OCI-LY3 (cell line): ENCODE measurements around the gene TMEM164.

ENCODE experiments used
- H2AFZ ChIP-seq: fragments of 200-600, 300-600 bp; shearing (Covaris generic); 2 replicates; pipeline ENCODE4 v1.6.0; 2014; ENCODE audit warnings: antibody characterized with exemption, low read depth, low read length
- H3K27ac ChIP-seq: fragments of 200-600, 300-600 bp; sonication (generic); 2 replicates; pipeline ENCODE4 v1.5.1; 2014; ENCODE audit warnings: mild to moderate bottlenecking, low read length, moderate library complexity, mixed read lengths
- H3K27me3 ChIP-seq: fragments of 200-600, 300-600 bp; sonication (generic); 2 replicates; pipeline ENCODE4 v1.6.1; 2014; ENCODE audit warnings: low read depth, low read length, mixed read lengths
- H3K36me3 ChIP-seq: fragments of 200-600, 300-600 bp; sonication (generic); replicated peaks from 2 replicates; pipeline ENCODE3; 2014; ENCODE audit warnings: low read depth, low read length, mixed read lengths
- H3K4me1 ChIP-seq: fragments of 300-600, 200-600 bp; sonication (generic); 2 replicates; pipeline ENCODE4 v1.6.1; 2014; ENCODE audit warnings: low read length, mixed read lengths
- H3K4me2 ChIP-seq: fragments of 200-600, 300-600 bp; sonication (generic); 2 replicates; pipeline ENCODE4 v1.6.1; 2014; ENCODE audit warnings: low read length, mixed read lengths
- H3K4me3 ChIP-seq: fragments of 300-600, 200-600 bp; sonication (generic); 2 replicates; pipeline ENCODE4 v1.5.1; 2014; ENCODE audit warnings: antibody characterized with exemption, mild to moderate bottlenecking, low read length, moderate library complexity
- H3K79me2 ChIP-seq: fragments of 300-600, 200-600 bp; shearing (Covaris generic); 2 replicates; pipeline ENCODE4 v1.6.1; 2014; ENCODE audit warnings: mild to moderate bottlenecking, low read length, mixed read lengths
- H3K9ac ChIP-seq: fragments of 300-600, 200-600 bp; shearing (Covaris generic); 2 replicates; pipeline ENCODE4 v1.6.0; 2014; ENCODE audit warnings: mild to moderate bottlenecking, low read length, moderate library complexity
- H3K9me3 ChIP-seq: fragments of 200-600, 300-600 bp; shearing (Covaris generic); 2 replicates; pipeline ENCODE4 v1.6.1; 2014; ENCODE audit warnings: low read length, mixed read lengths; ENCODE audit not compliant: insufficient read depth
- H4K20me1 ChIP-seq: fragments of 200-600, 300-600 bp; sonication (generic); 2 replicates; pipeline ENCODE4 v1.6.1; 2016; ENCODE audit warnings: low read length, mixed read lengths; ENCODE audit not compliant: insufficient read depth
- EZH2phosphoT487 ChIP-seq: fragments of 200-600 bp; shearing (Covaris generic); IDR thresholded peaks from 2 replicates; pipeline ENCODE4 v1.6.1; 2018; ENCODE audit warnings: antibody characterized with exemption, mixed run types, low read depth
- TF ChIP-seq, protein P1 (sequence below): fragments of 200-600, 300-600 bp; sonication (generic); IDR thresholded peaks from 2 replicates; pipeline ENCODE4 v1.5.1; 2014; ENCODE audit warnings: antibody characterized with exemption, low read length, low read depth

The TMEM164 gene

DNA sequence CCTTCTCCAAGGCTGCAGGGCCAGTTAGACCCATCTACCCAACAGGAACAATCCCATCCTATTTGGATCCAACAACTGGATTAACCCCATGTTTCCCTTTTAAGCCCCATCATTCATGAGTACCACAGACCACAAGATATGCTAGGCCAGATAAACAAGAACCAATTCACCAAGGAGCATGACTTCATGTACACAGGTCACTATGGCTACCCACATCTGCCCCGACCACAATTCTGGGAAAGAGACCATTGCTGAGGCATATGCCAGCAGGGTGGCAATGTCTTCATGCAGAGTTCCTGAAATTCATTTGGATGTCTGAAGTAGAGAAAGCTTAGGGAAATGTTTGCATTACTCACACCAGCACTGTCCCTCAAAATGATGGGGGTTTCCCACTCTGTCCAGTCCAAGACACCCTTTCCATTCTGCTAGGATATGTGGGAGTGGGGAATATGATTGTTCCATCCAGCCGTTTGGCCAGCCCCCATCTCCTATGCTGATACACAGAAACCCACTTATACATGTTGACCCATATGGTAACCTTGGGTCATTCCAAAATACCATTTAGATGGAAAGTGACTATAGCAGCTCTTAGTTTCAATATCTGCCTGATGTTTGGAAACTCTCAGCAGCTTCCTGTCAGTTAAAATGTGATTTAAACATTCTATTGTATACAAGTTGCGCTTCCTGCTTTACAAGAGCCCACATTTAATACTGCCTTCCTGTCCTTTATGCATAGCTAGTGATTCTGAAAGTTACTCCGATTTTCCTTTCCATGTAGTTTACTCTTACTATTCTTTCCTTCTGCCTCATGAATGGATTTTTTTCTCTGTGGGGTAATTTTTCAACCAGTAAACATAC lies 186.0 kb downstream of the TMEM164 start:
- no peaks in the 10 kb centered on the region for H3K79me2 ChIP-seq
- H3K4me3 ChIP-seq: no peak overlapping the region
- no peak overlapping the region for H3K27ac ChIP-seq
- H3K9ac ChIP-seq: no peak overlapping the region
- no peak overlapping the region for H3K4me2 ChIP-seq
- H3K36me3 ChIP-seq: peaks cover 3% of the 10 kb centered on the region
- H3K4me1 ChIP-seq: no peaks in the 10 kb centered on the region
- no peaks in the 10 kb centered on the region for H3K27me3 ChIP-seq
- no peak for TF ChIP-seq EZH2phosphoT487
- TF ChIP-seq, protein P1, sequence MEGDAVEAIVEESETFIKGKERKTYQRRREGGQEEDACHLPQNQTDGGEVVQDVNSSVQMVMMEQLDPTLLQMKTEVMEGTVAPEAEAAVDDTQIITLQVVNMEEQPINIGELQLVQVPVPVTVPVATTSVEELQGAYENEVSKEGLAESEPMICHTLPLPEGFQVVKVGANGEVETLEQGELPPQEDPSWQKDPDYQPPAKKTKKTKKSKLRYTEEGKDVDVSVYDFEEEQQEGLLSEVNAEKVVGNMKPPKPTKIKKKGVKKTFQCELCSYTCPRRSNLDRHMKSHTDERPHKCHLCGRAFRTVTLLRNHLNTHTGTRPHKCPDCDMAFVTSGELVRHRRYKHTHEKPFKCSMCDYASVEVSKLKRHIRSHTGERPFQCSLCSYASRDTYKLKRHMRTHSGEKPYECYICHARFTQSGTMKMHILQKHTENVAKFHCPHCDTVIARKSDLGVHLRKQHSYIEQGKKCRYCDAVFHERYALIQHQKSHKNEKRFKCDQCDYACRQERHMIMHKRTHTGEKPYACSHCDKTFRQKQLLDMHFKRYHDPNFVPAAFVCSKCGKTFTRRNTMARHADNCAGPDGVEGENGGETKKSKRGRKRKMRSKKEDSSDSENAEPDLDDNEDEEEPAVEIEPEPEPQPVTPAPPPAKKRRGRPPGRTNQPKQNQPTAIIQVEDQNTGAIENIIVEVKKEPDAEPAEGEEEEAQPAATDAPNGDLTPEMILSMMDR: no peak
- H4K20me1 ChIP-seq: no peaks in the 10 kb centered on the region
- H3K9me3 ChIP-seq: no peaks in the 10 kb centered on the region
- no peak overlapping the region for H2AFZ ChIP-seq

DNA sequence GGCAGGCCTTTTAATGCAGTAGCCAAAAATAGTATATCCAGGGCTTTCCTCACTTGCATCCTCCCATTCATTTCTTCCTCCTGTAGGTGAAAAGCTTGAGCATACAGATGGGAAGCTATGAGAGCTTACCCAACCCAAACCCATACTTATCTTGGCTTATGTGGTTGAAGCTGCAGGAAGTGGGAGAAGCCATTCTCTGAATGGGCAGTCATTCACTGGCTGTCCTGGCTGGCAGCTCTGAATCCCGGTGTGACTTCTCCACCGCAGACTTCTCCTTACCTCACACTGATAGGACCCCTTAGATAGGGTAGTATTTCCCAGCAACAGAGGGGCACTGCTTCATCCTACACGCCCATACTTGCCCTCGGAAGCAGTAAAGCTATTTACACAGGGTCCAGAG lies 189.6 kb downstream of the TMEM164 start:
- Histone ChIP-seq H3K36me3 (no peaks in the 10 kb centered on the region), H3K9ac (no peak overlapping the region), H3K27me3 (no peaks in the 10 kb centered on the region), H3K9me3 (no peaks in the 10 kb centered on the region), H3K79me2 (no peaks in the 10 kb centered on the region), H3K4me3 (no peak overlapping the region), H3K27ac (no peak overlapping the region), H2AFZ (no peak overlapping the region), H3K4me2 (no peak overlapping the region), H4K20me1 (no peaks in the 10 kb centered on the region), H3K4me1 (no peaks in the 10 kb centered on the region)
- TF ChIP-seq EZH2phosphoT487: no peak
- TF ChIP-seq, protein P1: no peak

DNA sequence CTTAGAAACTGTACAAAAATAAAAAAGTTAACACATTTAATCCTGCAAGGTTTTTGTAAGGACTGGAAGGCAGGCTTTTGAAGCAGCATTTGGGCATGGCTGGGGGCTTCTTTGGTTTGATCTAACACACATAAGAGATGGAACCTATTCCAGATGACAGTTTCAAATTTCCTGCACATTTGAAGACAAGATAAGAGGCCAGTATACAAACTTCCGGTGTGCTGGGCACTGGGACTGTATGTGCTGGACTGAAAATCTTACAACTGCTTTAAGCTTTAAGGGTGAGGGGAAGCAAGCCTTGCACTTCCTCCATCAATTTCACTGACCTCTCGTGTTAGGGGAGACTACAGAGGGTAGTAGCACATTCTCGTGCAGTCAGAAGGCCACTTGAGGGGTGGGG lies 192.1 kb downstream of the TMEM164 start:
- H3K4me1 ChIP-seq: no peaks in the 10 kb centered on the region
- no peak overlapping the region for H2AFZ ChIP-seq
- H3K9ac ChIP-seq: no peak overlapping the region
- H3K4me3 ChIP-seq: no peak overlapping the region
- no peaks in the 10 kb centered on the region for H3K27me3 ChIP-seq
- H3K27ac ChIP-seq: no peak overlapping the region
- no peaks in the 10 kb centered on the region for H3K9me3 ChIP-seq
- no peaks in the 10 kb centered on the region for H4K20me1 ChIP-seq
- H3K4me2 ChIP-seq: no peak overlapping the region
- H3K79me2 ChIP-seq: no peaks in the 10 kb centered on the region
- no peaks in the 10 kb centered on the region for H3K36me3 ChIP-seq
- no peak for TF ChIP-seq EZH2phosphoT487
- TF ChIP-seq, protein P1: no peak

DNA sequence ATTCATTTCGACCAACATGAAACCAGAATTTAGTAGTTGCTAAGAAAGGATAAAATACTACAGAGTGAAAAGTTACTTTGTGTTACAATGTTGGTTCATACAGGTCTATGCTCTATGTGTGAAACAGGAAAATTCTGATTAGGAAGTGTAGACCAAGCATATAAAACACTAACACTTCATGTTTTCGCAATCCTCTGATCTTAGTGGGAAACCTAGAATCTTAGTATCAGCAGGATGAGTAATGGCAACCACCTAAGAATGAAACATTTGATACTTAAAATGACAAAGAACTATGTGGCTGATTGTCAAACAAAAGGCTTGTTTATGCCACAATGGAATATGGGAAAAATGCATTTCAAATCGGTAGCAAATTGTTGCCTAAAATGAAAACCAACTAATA lies 198.9 kb downstream of the TMEM164 start:
- no peaks in the 10 kb centered on the region for H3K9me3 ChIP-seq
- no peak for TF ChIP-seq EZH2phosphoT487
- TF ChIP-seq, protein P1: no peak

More for the DNA sequence above, 198.9 kb downstream of the TMEM164 start:
- Histone ChIP-seq H3K4me2 (no peak overlapping the region), H3K4me3 (no peak overlapping the region), H3K4me1 (no peaks in the 10 kb centered on the region), H2AFZ (no peak overlapping the region), H3K27me3 (no peaks in the 10 kb centered on the region), H3K9ac (no peak overlapping the region), H3K36me3 (no peaks in the 10 kb centered on the region), H3K27ac (no peak overlapping the region), H3K79me2 (no peaks in the 10 kb centered on the region), H4K20me1 (no peaks in the 10 kb centered on the region)
